A673 (cell line): ENCODE data around the gene USP9X. TPM values are rescaled to one million over a fixed set of nuclear protein-coding genes. Genes with fewer than 3 reads are reported as not detected.

Source experiments
- BruUV-seq: library from RNA; stranded (reverse); fragments of 400-500 nt; replicated peaks from 2 replicates; lab custom pipeline; 2021; lab: Mats Ljungman, UMichigan
- CTCF ChIA-PET: fragments of 300-600 bp; sonication (Branson Sonifier 250); formaldehyde crosslinking; loops from one replicate; lab custom pipeline; 2022; ENCODE audit warnings: antibody characterized with exemption; lab: Charles Lee
- POLR2A ChIA-PET: fragments of 300-600 bp; sonication (Branson Sonifier 250); formaldehyde crosslinking; loops from one replicate; lab custom pipeline; 2022; ENCODE audit warnings: antibody characterized with exemption; ENCODE audit not compliant: low non-redundant PET; lab: Charles Lee
- DNase-seq: peaks from one replicate; pipeline ENCODE4 v3.0.0-alpha.2; 2015; ENCODE audit warnings: low spot score
- H3K27ac ChIP-seq: fragments of 200-600 bp; sonication (generic); 2 replicates; pipeline ENCODE4 v1.5.1; 2016; ENCODE audit warnings: mixed run types, low read depth, mild to moderate bottlenecking, mixed read lengths, antibody characterized with exemption, low read length; ENCODE audit not compliant: poor library complexity, severe bottlenecking
- H3K27me3 ChIP-seq: fragments of 200-600 bp; sonication (generic); replicated peaks from 2 replicates; pipeline ENCODE4 v1.6.1; 2017; ENCODE audit warnings: mixed run types, low read depth, mild to moderate bottlenecking, mixed read lengths, antibody characterized with exemption, low read length; ENCODE audit not compliant: insufficient read depth, poor library complexity
- H3K36me3 ChIP-seq: fragments of 200-600 bp; sonication (generic); 2 replicates; pipeline ENCODE4 v1.6.1; 2016; ENCODE audit warnings: mixed run types, mild to moderate bottlenecking, mixed read lengths, antibody characterized with exemption, low read length; ENCODE audit not compliant: insufficient read depth, poor library complexity, severe bottlenecking
- H3K4me1 ChIP-seq: fragments of 200-600 bp; sonication (generic); 2 replicates; pipeline ENCODE4 v1.6.1; 2017; ENCODE audit warnings: mixed run types, mild to moderate bottlenecking, mixed read lengths, antibody characterized with exemption, low read length; ENCODE audit not compliant: insufficient read depth, poor library complexity, severe bottlenecking
- H3K4me3 ChIP-seq: fragments of 200-600 bp; sonication (generic); 2 replicates; pipeline ENCODE4 v1.5.1; 2016; ENCODE audit warnings: low read depth, mixed run types, mild to moderate bottlenecking, mixed read lengths, low read length; ENCODE audit not compliant: poor library complexity, severe bottlenecking
- H3K9me3 ChIP-seq: fragments of 200-600 bp; sonication (generic); 2 replicates; pipeline ENCODE4 v1.6.1; 2016; ENCODE audit warnings: mixed run types, low read depth, mild to moderate bottlenecking, mixed read lengths, antibody characterized with exemption, low read length; ENCODE audit not compliant: poor library complexity, severe bottlenecking
- EZH2 ChIP-seq: fragments of 200-600 bp; sonication (generic); IDR thresholded peaks from 2 replicates; pipeline ENCODE4 v1.6.1; 2017; ENCODE audit warnings: borderline replicate concordance, low read depth, mild to moderate bottlenecking, mixed read lengths, antibody characterized with exemption, low read length; ENCODE audit not compliant: poor library complexity, severe bottlenecking
- intact Hi-C: fragments of 100-400 bp; cut with micrococcal nuclease; formaldehyde crosslinking; loops from one replicate; pipeline ENCODE4 v1.10.0; 2022; ENCODE audit not compliant: unreplicated experiment
- total RNA-seq: library from RNA; stranded (reverse); gene quantifications from 2 replicates; pipeline ENCODE4 v1.2.3, GENCODE V29; 2021
- TF ChIP-seq, protein P1 (sequence below): fragments of 300-800, 200-600 bp; sonication (generic); conservative IDR thresholded peaks from 2 replicates; pipeline ENCODE4 v1.5.1; 2017; ENCODE audit warnings: low read depth, mild to moderate bottlenecking, antibody characterized with exemption, low read length, moderate library complexity, mixed read lengths

The USP9X gene
- total RNA-seq, 1 experiment from 2014 or later = 70.6 TPM

DNA sequence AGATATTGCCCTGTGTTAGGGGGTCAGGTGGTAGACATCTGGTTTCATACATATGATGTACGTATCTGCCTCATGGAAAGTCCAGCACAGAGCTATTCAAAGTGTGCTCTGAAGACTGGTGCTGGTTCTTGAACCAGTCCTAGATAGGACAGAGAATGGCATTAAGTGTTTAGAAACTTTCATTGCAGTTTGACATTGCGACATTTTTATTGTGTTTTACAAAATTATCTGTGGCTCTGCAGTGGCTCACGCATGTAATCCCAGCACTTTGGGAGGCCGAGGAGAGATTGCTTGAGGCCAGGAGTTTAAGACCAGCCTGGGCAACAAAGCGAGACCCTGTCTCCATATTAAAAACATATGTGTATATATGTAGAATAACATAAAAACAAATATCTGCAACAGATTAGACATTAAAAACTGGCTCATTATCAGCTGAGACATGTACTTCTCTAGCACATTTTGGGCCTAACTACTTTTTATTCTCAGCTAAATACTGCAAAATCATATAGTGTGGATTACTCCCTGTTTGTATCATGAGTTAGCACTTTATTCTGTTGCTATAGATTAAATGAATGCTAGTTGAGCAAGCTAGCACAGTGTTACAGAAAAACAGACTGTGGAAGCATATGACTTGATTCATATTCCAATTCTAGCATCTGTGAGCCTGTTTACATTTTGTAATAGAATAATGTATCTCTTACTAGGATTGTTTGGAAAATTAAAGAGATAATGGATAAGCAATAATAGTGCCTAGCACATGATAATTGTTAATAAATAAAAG is 57.1 kb downstream of the USP9X start:
- Histone ChIP-seq H3K36me3 (peaks cover 16% of the 10 kb centered on the region), H3K9me3 (no peaks in the 10 kb centered on the region), H3K4me3 (no peak overlapping the region), H3K27ac (no peak overlapping the region), H3K4me1 (no peaks in the 10 kb centered on the region), H3K27me3 (no peaks in the 10 kb centered on the region)
- ChIA-PET CTCF (no interaction called here), POLR2A (no interaction called here)
- BruUV-seq = no TSS peak
- TF ChIP-seq, protein P1, sequence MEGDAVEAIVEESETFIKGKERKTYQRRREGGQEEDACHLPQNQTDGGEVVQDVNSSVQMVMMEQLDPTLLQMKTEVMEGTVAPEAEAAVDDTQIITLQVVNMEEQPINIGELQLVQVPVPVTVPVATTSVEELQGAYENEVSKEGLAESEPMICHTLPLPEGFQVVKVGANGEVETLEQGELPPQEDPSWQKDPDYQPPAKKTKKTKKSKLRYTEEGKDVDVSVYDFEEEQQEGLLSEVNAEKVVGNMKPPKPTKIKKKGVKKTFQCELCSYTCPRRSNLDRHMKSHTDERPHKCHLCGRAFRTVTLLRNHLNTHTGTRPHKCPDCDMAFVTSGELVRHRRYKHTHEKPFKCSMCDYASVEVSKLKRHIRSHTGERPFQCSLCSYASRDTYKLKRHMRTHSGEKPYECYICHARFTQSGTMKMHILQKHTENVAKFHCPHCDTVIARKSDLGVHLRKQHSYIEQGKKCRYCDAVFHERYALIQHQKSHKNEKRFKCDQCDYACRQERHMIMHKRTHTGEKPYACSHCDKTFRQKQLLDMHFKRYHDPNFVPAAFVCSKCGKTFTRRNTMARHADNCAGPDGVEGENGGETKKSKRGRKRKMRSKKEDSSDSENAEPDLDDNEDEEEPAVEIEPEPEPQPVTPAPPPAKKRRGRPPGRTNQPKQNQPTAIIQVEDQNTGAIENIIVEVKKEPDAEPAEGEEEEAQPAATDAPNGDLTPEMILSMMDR = no peak
- no peak for TF ChIP-seq EZH2
- intact Hi-C loops = no loop called here
- DNase-seq = no peak

DNA sequence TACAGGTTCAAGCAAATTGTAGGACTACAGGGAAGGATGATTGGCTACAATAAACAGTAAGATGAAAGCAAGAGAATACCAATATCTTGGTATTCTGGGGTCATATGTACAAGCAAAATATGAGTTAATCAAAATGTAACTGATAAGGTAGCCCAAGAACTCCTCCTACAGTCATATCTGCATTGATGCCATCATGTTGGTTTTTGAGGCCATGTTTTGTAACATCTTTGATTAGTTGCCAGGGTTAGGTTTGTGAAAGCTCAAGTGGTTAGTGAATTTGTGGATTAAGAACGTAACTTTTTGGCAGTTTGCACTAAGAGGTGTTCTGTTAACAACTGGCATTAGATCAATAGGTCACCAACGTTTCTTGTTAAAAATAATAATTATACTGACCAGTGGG is 59.6 kb downstream of the USP9X start:
- Histone ChIP-seq H3K4me3 (no peak overlapping the region), H3K36me3 (peaks cover 35% of the 10 kb centered on the region), H3K27me3 (no peaks in the 10 kb centered on the region), H3K27ac (no peak overlapping the region), H3K4me1 (no peaks in the 10 kb centered on the region), H3K9me3 (no peaks in the 10 kb centered on the region)
- ChIA-PET CTCF (no interaction called here), POLR2A (no interaction called here)
- no peak for TF ChIP-seq EZH2
- TF ChIP-seq, protein P1 = no peak
- no TSS peak for BruUV-seq
- intact Hi-C loops = no loop called here
- no peak for DNase-seq

DNA sequence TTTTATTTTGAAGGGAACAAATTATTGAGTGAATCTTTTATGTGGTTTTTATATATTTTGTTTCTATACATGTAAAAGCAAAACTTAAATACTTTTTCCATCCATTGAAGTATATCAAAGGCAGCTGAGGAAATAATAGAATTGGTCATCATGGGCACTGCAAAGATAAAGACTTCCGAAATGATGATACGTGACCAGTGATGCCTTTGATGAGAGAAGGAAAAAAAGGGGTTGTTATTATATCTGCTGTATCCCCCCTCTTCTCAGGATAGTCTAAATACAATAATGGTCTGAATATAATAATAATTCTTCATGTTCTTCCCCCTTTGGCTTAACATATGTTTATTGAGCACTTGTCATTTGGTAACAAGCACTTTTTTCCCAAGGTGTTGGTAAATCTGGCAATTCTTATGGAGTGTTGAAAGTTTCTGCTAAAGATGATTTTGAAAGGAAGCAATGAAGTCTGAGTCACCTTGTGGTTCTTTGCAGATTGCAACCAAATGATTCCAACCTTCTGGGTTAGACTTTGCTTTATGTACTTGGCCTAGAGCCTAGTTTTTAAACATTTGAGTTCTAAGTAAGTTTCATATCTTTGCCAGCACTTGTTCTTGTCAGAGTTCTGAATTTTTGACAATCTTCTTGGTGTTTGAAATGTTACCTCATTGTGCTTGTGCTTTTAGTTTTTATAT is 60.8 kb downstream of the USP9X start:
- no peaks in the 10 kb centered on the region for H3K27me3 ChIP-seq
- BruUV-seq = no TSS peak
- DNase-seq = peak; percentile 17
- no peak overlapping the region for H3K4me3 ChIP-seq
- intact Hi-C loops = no loop called here
- ChIA-PET CTCF (no interaction called here), POLR2A (interaction anchor here (0.6 kb wide), 1 partner anchor 116 kb away, joined by 6 read pairs; no protein-coding TSS in a partner anchor)
- H3K9me3 ChIP-seq = no peaks in the 10 kb centered on the region
- H3K36me3 ChIP-seq = peaks cover 37% of the 10 kb centered on the region
- TF ChIP-seq, protein P1 = no peak; the same call in 1 of the 2 replicates
- TF ChIP-seq EZH2 = no peak
- no peak overlapping the region for H3K27ac ChIP-seq
- no peaks in the 10 kb centered on the region for H3K4me1 ChIP-seq
